HG03565 (cell line): ENCODE results near the gene PHOX2B.
"Not testable (repeated sequence)": the region's sequence is repeated elsewhere in the genome, so short reads cannot be mapped to it uniquely, and the experiment has no call there.

Experiments
- ATAC-seq: cut with Tn5 transposase; IDR thresholded peaks from one replicate; pipeline ENCODE4 v1.9.1; 2021; ENCODE audit warnings: mild to moderate bottlenecking, moderate library complexity; ENCODE audit not compliant: unreplicated experiment

PHOX2B gene

GRCh38 chr4:41748074-41748570 lies 403 bp downstream of the PHOX2B start:
- ATAC-seq: no peak

- no peak for ATAC-seq
These were observed 1.1 kb downstream of the PHOX2B start for GRCh38 chr4:41747230-41748055.

GRCh38 chr4:41746440-41747229 lies 1.9 kb downstream of the PHOX2B start:
- ATAC-seq: no peak

- ATAC-seq: no peak
These were observed 2.5 kb downstream of the PHOX2B start for GRCh38 chr4:41746025-41746439.

GRCh38 chr4:41745292-41746024 lies 3.1 kb downstream of the PHOX2B start:
- no peak for ATAC-seq

- no peak for ATAC-seq
These were observed 3.8 kb downstream of the PHOX2B start for GRCh38 chr4:41744572-41745291.

GRCh38 chr4:41741354-41741753 lies 7.2 kb downstream of the PHOX2B start:
- ATAC-seq: no peak

GRCh38 chr4:41737491-41737890 lies 11.0 kb downstream of the PHOX2B start:
- ATAC-seq: not testable (repeated sequence)

- no peak for ATAC-seq
These were observed 14.2 kb downstream of the PHOX2B start for GRCh38 chr4:41734371-41734770.

- ATAC-seq: no peak
These were observed 16.9 kb downstream of the PHOX2B start for GRCh38 chr4:41731569-41732126.

- no peak for ATAC-seq
These were observed 20.0 kb downstream of the PHOX2B start for GRCh38 chr4:41728573-41728913.

GRCh38 chr4:41727861-41728572 lies 20.5 kb downstream of the PHOX2B start:
- ATAC-seq: no peak

GRCh38 chr4:41725254-41725653 lies 23.3 kb downstream of the PHOX2B start:
- ATAC-seq: no peak

GRCh38 chr4:41723286-41723685 lies 25.2 kb downstream of the PHOX2B start:
- ATAC-seq: no peak

- no peak for ATAC-seq
These were observed 26.3 kb downstream of the PHOX2B start for GRCh38 chr4:41722181-41722580.

GRCh38 chr4:41719417-41719816 lies 29.1 kb downstream of the PHOX2B start:
- no peak for ATAC-seq

GRCh38 chr4:41718907-41719306 lies 29.6 kb downstream of the PHOX2B start:
- no peak for ATAC-seq

GRCh38 chr4:41715155-41715554 lies 33.4 kb downstream of the PHOX2B start:
- no peak for ATAC-seq

- ATAC-seq: no peak
These were observed 34.0 kb downstream of the PHOX2B start for GRCh38 chr4:41714364-41715000.
